NOMO-1 treated with DMSO at 0.1 percent for 48 hours (cell line): ENCODE results near the gene CARMIL3.
"Not testable (repeated sequence)": the region's sequence is repeated elsewhere in the genome, so short reads cannot be mapped to it uniquely, and the experiment has no call there.

ENCODE experiments used
- DNase-seq: peaks from one replicate; lab custom pipeline; 2025; ENCODE audit not compliant: unreplicated experiment; lab: John Stamatoyannopoulos, UW

Gene CARMIL3, protein sequence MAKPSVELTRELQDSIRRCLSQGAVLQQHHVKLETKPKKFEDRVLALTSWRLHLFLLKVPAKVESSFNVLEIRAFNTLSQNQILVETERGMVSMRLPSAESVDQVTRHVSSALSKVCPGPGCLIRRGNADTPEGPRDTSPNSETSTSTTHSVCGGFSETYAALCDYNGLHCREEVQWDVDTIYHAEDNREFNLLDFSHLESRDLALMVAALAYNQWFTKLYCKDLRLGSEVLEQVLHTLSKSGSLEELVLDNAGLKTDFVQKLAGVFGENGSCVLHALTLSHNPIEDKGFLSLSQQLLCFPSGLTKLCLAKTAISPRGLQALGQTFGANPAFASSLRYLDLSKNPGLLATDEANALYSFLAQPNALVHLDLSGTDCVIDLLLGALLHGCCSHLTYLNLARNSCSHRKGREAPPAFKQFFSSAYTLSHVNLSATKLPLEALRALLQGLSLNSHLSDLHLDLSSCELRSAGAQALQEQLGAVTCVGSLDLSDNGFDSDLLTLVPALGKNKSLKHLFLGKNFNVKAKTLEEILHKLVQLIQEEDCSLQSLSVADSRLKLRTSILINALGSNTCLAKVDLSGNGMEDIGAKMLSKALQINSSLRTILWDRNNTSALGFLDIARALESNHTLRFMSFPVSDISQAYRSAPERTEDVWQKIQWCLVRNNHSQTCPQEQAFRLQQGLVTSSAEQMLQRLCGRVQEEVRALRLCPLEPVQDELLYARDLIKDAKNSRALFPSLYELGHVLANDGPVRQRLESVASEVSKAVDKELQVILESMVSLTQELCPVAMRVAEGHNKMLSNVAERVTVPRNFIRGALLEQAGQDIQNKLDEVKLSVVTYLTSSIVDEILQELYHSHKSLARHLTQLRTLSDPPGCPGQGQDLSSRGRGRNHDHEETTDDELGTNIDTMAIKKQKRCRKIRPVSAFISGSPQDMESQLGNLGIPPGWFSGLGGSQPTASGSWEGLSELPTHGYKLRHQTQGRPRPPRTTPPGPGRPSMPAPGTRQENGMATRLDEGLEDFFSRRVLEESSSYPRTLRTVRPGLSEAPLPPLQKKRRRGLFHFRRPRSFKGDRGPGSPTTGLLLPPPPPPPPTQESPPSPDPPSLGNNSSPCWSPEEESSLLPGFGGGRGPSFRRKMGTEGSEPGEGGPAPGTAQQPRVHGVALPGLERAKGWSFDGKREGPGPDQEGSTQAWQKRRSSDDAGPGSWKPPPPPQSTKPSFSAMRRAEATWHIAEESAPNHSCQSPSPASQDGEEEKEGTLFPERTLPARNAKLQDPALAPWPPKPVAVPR (N-terminal part only)

GRCh38 chr14:24051789-24052655 lies at the start of gene CARMIL3:
Gene CARMIL3 (plus strand): TSS chr14:24052009. CDS start chr14:24052154, 145 bp downstream.
- peak; percentile 12 for DNase-seq

- not testable (repeated sequence) for DNase-seq
Observed at GRCh38 chr14:24006471-24006816, 45.4 kb upstream of the CARMIL3 start.

- DNase-seq: not testable (repeated sequence)
Observed at GRCh38 chr14:24006817-24007652, 44.8 kb upstream of the CARMIL3 start.

GRCh38 chr14:24011051-24011450 lies 40.8 kb upstream of the CARMIL3 start:
- no peak for DNase-seq

- DNase-seq: not testable (repeated sequence)
Observed at GRCh38 chr14:24012726-24013273, 39.0 kb upstream of the CARMIL3 start.

DNA sequence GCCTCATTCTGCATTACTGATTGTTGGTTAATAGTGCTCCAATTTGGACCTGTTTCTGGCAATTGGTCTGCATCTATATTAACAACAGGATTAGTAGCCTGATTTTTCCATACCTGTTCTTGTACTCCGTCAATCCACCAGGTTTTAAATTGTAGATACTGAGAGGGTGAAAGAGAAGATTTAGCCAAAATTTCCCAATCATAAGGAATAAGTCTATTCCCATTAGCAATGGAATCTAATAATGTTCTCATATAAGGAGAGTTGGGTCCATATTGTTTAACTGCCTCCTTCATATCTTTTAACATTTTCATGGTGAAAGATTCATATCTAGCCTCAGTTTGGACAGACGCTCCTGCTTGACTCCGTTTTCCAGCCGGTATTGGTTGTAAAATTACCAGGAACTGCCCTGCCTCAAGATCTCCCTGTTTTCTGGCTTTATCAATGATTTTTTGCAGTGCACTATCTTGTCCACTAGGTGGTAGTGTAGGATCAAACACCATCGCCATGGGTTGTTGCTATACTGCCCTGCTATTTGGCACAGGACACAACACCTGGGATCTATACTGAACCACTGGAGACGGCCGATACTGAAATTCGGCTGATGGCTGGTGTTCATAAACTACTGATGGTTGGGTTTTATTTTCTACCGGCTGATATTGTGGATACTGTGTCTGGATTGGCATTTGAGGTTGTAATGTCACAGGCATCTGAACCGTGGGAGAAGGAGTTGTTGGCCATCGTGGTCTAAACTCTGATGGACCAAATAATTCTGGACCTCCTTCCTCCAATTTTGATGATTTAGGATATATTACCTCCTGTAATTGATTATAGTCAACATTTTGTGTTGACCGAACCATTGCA lies 37.9 kb upstream of the CARMIL3 start:
- peak; percentile 63 for DNase-seq

- not testable (repeated sequence) for DNase-seq
Observed at GRCh38 chr14:24015745-24016144, 36.1 kb upstream of the CARMIL3 start.

GRCh38 chr14:24018978-24019377 lies 32.8 kb upstream of the CARMIL3 start:
- DNase-seq: not testable (repeated sequence)

DNA sequence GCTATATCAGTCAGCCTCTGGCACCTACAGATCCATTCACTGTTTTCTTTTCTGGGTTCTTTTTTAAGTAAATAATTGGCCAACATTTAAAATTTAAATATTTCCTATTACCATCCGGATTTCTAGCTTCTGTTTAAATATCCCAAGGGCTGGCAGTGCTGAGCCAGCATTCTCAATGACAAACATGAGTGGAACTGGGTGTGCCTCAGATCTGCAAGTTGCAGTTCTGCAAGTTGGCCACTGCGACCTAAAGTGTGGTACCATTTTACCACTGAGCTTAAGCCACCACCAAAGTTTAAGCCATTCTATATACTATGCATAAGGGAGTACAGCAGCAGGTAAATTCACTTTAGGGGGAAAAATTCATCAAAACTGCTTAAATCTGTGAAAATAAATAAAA lies 31.9 kb upstream of the CARMIL3 start:
- DNase-seq: not testable (repeated sequence)

DNA sequence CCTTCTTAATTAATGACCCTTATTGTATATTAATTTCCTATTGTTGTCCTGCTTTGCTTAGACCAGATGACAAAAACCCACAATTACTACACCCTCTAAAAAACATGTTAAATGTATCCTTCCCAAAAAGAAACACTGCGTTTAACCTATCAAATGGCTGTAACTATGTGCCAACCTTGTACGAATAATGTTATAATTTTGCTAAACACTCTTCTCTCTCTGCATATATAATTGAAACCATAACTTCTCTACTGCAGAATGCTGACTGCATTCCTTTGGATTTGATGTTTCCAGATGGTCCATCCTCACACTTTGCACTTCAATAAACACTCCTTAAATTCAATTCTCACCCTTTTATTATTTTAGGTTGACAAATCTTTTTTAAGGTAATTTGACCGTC lies 31.3 kb upstream of the CARMIL3 start:
- DNase-seq: not testable (repeated sequence)

- not testable (repeated sequence) for DNase-seq
Observed at GRCh38 chr14:24024939-24025418, 26.8 kb upstream of the CARMIL3 start.

- DNase-seq: not testable (repeated sequence)
Observed at GRCh38 chr14:24029687-24030086, 22.1 kb upstream of the CARMIL3 start.

- not testable (repeated sequence) for DNase-seq
Observed at GRCh38 chr14:24031331-24031730, 20.5 kb upstream of the CARMIL3 start.

DNA sequence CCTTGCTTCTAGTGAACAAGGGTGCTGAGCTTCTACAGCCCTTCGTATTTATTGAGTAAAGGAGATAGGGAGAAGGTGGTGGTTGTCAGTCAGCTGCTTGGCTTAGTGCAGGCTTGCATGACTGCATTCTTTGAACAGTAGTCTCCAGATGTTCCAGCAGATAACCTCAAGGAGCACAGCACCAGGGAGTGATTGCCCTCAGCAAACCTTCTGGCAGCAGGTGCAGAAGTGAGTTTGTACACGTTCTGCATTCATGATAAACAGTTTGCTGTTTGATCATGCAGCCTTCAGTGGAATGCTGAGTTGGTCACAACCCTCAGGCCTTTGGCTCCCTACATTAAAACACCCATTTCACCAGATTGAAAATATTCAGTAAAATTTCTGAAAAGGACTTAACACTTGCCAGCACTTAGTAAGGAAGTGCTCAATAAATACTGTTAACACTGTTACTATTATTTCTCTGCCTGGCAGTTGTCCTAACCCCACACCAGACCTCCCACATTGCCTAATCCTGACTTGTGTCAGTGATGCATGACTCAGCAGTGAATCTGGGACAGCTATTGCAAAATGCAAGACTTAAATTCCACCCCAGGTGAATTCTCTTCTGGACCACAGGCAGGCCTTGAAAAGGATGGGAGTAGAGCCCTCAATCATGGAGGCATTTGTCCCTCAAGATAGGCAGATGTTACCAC lies 18.9 kb upstream of the CARMIL3 start:
- DNase-seq: peak; percentile 80

- not testable (repeated sequence) for DNase-seq
Observed at GRCh38 chr14:24035769-24036168, 16.0 kb upstream of the CARMIL3 start.

GRCh38 chr14:24036169-24036962 lies 15.4 kb upstream of the CARMIL3 start:
- DNase-seq: peak; percentile 62
